B cell (primary cell): ENCODE measurements around the gene LSM12. TPM values are rescaled to one million over a fixed set of nuclear protein-coding genes. Genes with fewer than 3 reads are reported as not detected.

Experiments used
- ATAC-seq: fragments of 200-7000 bp; cut with Tn5 transposase; one replicate; pipeline ENCODE4 v1.10.0; 2021; ENCODE audit warnings: low read depth, mild to moderate bottlenecking, moderate number of reproducible peaks, moderate library complexity
- CTCF ChIA-PET: fragments of 350-600 bp; sonication (Branson Sonifier 250); formaldehyde crosslinking; loops from one replicate; lab custom pipeline; 2021; ENCODE audit warnings: antibody characterized with exemption, inconsistent platforms; lab: Charles Lee
- POLR2A ChIA-PET: fragments of 350-600 bp; sonication (Branson Sonifier 250); formaldehyde crosslinking; loops from one replicate; lab custom pipeline; 2021; ENCODE audit warnings: antibody characterized with exemption; lab: Charles Lee
- DNase-seq: peaks from one replicate; pipeline ENCODE4 v3.0.0; 2013
- H2AFZ ChIP-seq: 2 replicates; pipeline ENCODE4 v1.6.1; 2012; ENCODE audit warnings: mild to moderate bottlenecking, low read depth, low read length; ENCODE audit not compliant: insufficient read depth, poor library complexity, severe bottlenecking
- H3K27ac ChIP-seq, 2 donors: 1 replicate in 1 of 2; 2 replicates in 1 of 2; pipeline ENCODE4 v1.5.1; 2012 to 2013; ENCODE audit warnings: low read length in 2 of 2, mild to moderate bottlenecking in 2 of 2, moderate library complexity in 1 of 2
- H3K27me3 ChIP-seq, 4 experiments: fragments of 200-600 bp in 1 of 4; sonication (generic) in 1 of 4; replicated peaks in 1 of 4; 1 replicate in 2 of 4; 2 replicates in 2 of 4; pipeline versions ENCODE4 v1.6.1 to v1.7.0; 2013 to 2016; ENCODE audit warnings: low read length in 3 of 4, mild to moderate bottlenecking in 2 of 4, mixed read lengths in 1 of 4, moderate library complexity in 1 of 4; ENCODE audit not compliant: insufficient read depth in 4 of 4, control insufficient read depth in 3 of 4; ENCODE audit errors: control extremely low read depth in 1 of 4
- H3K36me3 ChIP-seq, 2 experiments: replicated peaks in 1 of 2; 1 replicate in 1 of 2; 2 replicates in 1 of 2; pipeline versions ENCODE4 v1.6.1 to v1.7.1; 2013; ENCODE audit warnings: low read length in 1 of 2; ENCODE audit not compliant: insufficient read depth in 2 of 2, control insufficient read depth in 1 of 2; ENCODE audit errors: control extremely low read depth in 1 of 2, extremely low read depth in 1 of 2
- H3K4me1 ChIP-seq, 2 donors: fragments of 200-600 bp in 1 of 2; sonication (generic) in 1 of 2; 1 replicate in 1 of 2; 2 replicates in 1 of 2; pipeline versions ENCODE4 v1.5.1 to v1.6.1; 2013 to 2017; ENCODE audit warnings: low read length in 2 of 2; ENCODE audit not compliant: control insufficient read depth in 2 of 2, insufficient read depth in 2 of 2
- H3K4me2 ChIP-seq: replicated peaks from 2 replicates; pipeline ENCODE3; 2012; ENCODE audit warnings: mild to moderate bottlenecking, low read depth, low read length; ENCODE audit not compliant: poor library complexity, severe bottlenecking
- H3K4me3 ChIP-seq, 5 experiments: fragments of 200-600 bp in 1 of 5; sonication (generic) in 1 of 5; 1 replicate in 3 of 5; 2 replicates in 2 of 5; pipeline versions ENCODE4 v1.5.1 to v1.7.0; 2011 to 2016; ENCODE audit warnings: low read length in 4 of 5, mild to moderate bottlenecking in 4 of 5, low read depth in 2 of 5, control low read depth in 1 of 5, moderate library complexity in 1 of 5; ENCODE audit not compliant: insufficient read depth in 1 of 5; ENCODE audit errors: control extremely low read depth in 1 of 5, extremely low read depth in 1 of 5
- H3K79me2 ChIP-seq: fragments of 200-600 bp; sonication (generic); one replicate; pipeline ENCODE4 v1.6.0; 2016; ENCODE audit warnings: low read length; ENCODE audit not compliant: control insufficient read depth, insufficient read depth
- H3K9ac ChIP-seq: fragments of 200-600 bp; sonication (generic); 2 replicates; pipeline ENCODE4 v1.6.1; 2017; ENCODE audit warnings: mild to moderate bottlenecking, low read length, moderate library complexity
- H3K9me3 ChIP-seq, 3 donors: one replicate each; pipeline versions ENCODE4 v1.6.1 to v1.7.1; 2013; ENCODE audit warnings: low read length in 2 of 3; ENCODE audit not compliant: control insufficient read depth in 2 of 3, insufficient read depth in 1 of 3; ENCODE audit errors: control extremely low read depth in 1 of 3
- H4K20me1 ChIP-seq: 2 replicates; pipeline ENCODE4 v1.6.0; 2012; ENCODE audit warnings: mild to moderate bottlenecking, low read length; ENCODE audit not compliant: insufficient read depth, control insufficient read depth, poor library complexity, severe bottlenecking
- H3K27ac Mint-ChIP-seq: one replicate; pipeline ENCODE4 v1.8.0; 2021; ENCODE audit warnings: mixed read lengths
- H3K27me3 Mint-ChIP-seq: one replicate; pipeline ENCODE4 v1.8.0; 2021; ENCODE audit warnings: mixed read lengths
- H3K4me1 Mint-ChIP-seq: one replicate; pipeline ENCODE4 v1.8.0; 2021; ENCODE audit warnings: mixed read lengths
- H3K4me3 Mint-ChIP-seq: one replicate; pipeline ENCODE4 v1.8.0; 2021; ENCODE audit warnings: mixed read lengths
- H3K9me3 Mint-ChIP-seq: one replicate; pipeline ENCODE4 v1.8.0; 2022; ENCODE audit warnings: mixed read lengths; ENCODE audit not compliant: insufficient read depth
- CTCF ChIP-seq: fragments of 200-600 bp; IDR thresholded peaks from one replicate; pipeline ENCODE4 v1.8.0; 2022; ENCODE audit warnings: antibody characterized with exemption, mild to moderate bottlenecking
- EZH2 ChIP-seq: IDR thresholded peaks from 2 replicates; pipeline ENCODE4 v1.6.1; 2012; ENCODE audit warnings: borderline replicate concordance, low read depth, mild to moderate bottlenecking, moderate library complexity, low read length; ENCODE audit not compliant: insufficient read depth, poor library complexity, severe bottlenecking
- WGBS: methylation state at CpG from one replicate; pipeline ENCODE4 v1.1.5; 2013; ENCODE audit warnings: missing lambda C conversion rate; ENCODE audit not compliant: insufficient coverage; 5-methylcytosine and 5-hydroxymethylcytosine counted together
- intact Hi-C: fragments of 100-400 bp; cut with micrococcal nuclease; formaldehyde crosslinking; loops from one replicate; pipeline ENCODE4 v1.10.0; 2022
- polyA plus RNA-seq: library from polyadenylated mRNA; depleted of rRNA; stranded (reverse); fragments of >200 nt; gene quantifications from 2 replicates; pipeline ENCODE4 v1.2.3, GENCODE V29; 2012
- total RNA-seq, 2 donors: library from RNA; stranded (reverse); fragments of 120-200 nt in 1 of 2; gene quantifications; 1 replicate in 1 of 2; 2 replicates in 1 of 2; pipeline versions ENCODE4 v1.2.3 to v1.2.4, GENCODE V29; 2013 to 2022

Gene LSM12
- total and polyA plus RNA-seq, 2 donors (not counting 1 experiment from before 2014, with no cell fraction given), result 16.8 to 31.2 TPM

GRCh38 chr17:44094701-44095387, 28.4 kb upstream of the LSM12 start:
- ATAC-seq, result no peak

More at GRCh38 chr17:44094701-44095387, 28.4 kb upstream of the LSM12 start:
- WGBS, result 100% methylated on average over 4 of the region's 8 CpGs
- Mint-ChIP-seq H3K27ac (no peak overlapping the region), H3K9me3 (no peaks in the 10 kb centered on the region), H3K27me3 (no peaks in the 10 kb centered on the region), H3K4me3 (no peak overlapping the region), H3K4me1 (peaks cover 15% of the 10 kb centered on the region)
- Histone ChIP-seq H3K9me3 (no peaks in the 10 kb centered on the region), H3K9ac (no peak overlapping the region), H3K27ac (no peak overlapping the region), H3K4me1 (peaks cover 6 to 15% of the 10 kb centered on the region in 2 donors), H3K36me3 (peaks cover 0 to 32% of the 10 kb centered on the region in 2 experiments), H2AFZ (no peak overlapping the region), H3K79me2 (peaks cover 5% of the 10 kb centered on the region), H4K20me1 (peaks cover 44% of the 10 kb centered on the region), H3K4me2 (no peak overlapping the region), H3K4me3 (no peak overlapping the region), H3K27me3 (no peaks in the 10 kb centered on the region)
- ChIA-PET POLR2A (interaction anchor here (0.7 kb wide), 1 partner anchor 262 kb away, joined by 3 read pairs; no protein-coding TSS in a partner anchor), CTCF (interaction anchor here (0.7 kb wide), 1 partner anchor 10 kb away, joined by 3 read pairs; no protein-coding TSS in a partner anchor)
- no peak for TF ChIP-seq CTCF
- TF ChIP-seq EZH2, result no peak
- DNase-seq, result no peak
- intact Hi-C loops, result no loop called here
